HL-60 (cell line): ENCODE data around the gene TMEM200A.

Experiments used
- POLR2AphosphoS5 ChIP-seq: IDR thresholded peaks from 2 replicates; pipeline ENCODE4 v1.6.1; 2012; ENCODE audit warnings: low read depth
- TF ChIP-seq, protein P1 (sequence below): IDR thresholded peaks from one replicate; pipeline ENCODE4 v1.5.1; 2011; ENCODE audit warnings: low read length, control low read depth, inconsistent platforms; ENCODE audit not compliant: insufficient read depth

GRCh38 chr6:130364224-130364780 is 1.5 kb upstream of the TMEM200A start:
- TF ChIP-seq, protein P1, sequence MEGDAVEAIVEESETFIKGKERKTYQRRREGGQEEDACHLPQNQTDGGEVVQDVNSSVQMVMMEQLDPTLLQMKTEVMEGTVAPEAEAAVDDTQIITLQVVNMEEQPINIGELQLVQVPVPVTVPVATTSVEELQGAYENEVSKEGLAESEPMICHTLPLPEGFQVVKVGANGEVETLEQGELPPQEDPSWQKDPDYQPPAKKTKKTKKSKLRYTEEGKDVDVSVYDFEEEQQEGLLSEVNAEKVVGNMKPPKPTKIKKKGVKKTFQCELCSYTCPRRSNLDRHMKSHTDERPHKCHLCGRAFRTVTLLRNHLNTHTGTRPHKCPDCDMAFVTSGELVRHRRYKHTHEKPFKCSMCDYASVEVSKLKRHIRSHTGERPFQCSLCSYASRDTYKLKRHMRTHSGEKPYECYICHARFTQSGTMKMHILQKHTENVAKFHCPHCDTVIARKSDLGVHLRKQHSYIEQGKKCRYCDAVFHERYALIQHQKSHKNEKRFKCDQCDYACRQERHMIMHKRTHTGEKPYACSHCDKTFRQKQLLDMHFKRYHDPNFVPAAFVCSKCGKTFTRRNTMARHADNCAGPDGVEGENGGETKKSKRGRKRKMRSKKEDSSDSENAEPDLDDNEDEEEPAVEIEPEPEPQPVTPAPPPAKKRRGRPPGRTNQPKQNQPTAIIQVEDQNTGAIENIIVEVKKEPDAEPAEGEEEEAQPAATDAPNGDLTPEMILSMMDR = no peak
- no peak for TF ChIP-seq POLR2AphosphoS5
